HG02588 (cell line): ENCODE measurements around the gene MME.

Source experiments
- ATAC-seq: cut with Tn5 transposase; IDR thresholded peaks from one replicate; pipeline ENCODE4 v1.9.1; 2021; ENCODE audit warnings: mild to moderate bottlenecking, moderate library complexity; ENCODE audit not compliant: unreplicated experiment

MME gene

GRCh38 chr3:155231792-155232191 is 151.7 kb downstream of the MME start:
- no peak for ATAC-seq

- ATAC-seq = no peak
Measured at GRCh38 chr3:155232605-155233004, 152.5 kb downstream of the MME start.

DNA sequence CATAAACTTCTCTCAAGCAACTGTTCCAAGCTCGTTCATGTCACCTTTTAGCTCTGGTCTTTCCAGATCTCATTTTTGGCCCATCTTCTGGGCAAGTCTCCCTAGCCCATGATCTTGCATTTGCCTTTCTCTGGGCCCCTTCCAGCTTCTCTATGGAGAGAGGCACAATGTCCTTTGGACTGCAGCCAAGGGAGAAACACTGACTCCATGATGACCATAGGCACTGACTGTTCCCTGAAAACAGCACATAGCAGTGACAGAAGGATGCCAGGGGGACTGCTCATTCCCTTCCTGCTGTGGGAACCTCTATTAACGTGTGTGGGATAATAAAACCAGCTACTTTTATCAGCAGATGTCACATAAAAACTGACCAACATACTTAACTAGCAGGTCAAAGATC is 153.1 kb downstream of the MME start:
- ATAC-seq = no peak
